GM18909 (cell line): ENCODE measurements around the gene CFAP97D2.
"Not testable (repeated sequence)": the region's sequence is repeated elsewhere in the genome, so short reads cannot be mapped to it uniquely, and the experiment has no call there.

Experiments
- ATAC-seq: cut with Tn5 transposase; IDR thresholded peaks from one replicate; pipeline ENCODE4 v1.9.1; 2021; ENCODE audit warnings: mild to moderate bottlenecking; ENCODE audit not compliant: unreplicated experiment, poor library complexity

The CFAP97D2 gene

DNA sequence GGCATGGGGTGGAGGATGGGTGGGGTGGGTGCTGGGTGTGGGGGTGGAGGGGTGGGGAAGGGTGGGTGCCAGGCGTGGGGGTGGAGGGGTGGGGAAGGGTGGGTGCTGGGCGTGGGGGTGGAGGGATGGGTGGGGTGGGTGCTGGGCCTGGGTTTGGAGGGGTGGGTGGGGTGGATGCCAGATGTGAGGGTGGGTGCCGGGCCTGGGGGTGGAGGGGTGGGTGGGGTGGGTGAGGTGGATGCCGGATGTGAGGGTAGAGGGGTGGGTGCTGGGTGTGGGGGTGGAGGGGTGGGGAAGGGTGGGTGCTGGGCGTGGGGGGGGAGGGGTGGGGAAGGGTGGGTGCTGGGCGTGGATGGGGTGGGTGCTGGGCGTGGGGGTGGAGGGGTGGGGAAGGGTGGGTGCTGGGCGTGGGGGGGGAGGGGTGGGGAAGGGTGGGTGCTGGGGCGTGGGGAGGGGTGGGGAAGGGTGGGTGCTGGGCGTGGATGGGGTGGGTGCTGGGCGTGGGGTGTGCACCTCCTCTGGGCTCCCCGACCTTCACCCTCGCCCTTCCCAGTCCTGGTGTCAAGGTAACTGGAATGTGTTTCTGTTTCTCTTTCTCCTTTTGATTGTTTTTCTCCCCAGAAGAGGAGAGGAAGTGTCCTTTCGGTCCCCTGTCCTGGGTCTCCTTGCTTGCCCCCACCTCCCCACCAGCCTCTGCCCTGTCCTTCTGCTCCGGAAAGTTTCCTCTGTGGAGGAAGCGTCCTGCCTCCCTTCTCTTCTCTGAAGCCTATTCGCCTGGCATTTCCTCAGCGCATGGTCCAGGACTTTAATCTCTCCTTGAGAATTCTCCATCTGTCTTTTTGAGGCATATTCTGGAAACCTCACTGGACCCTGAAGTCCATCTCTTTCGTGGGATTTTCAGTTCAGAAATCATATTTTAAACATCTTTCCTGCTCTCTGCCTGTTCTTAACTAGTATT, 22.9 kb upstream of the CFAP97D2 start:
- ATAC-seq = no peak

DNA sequence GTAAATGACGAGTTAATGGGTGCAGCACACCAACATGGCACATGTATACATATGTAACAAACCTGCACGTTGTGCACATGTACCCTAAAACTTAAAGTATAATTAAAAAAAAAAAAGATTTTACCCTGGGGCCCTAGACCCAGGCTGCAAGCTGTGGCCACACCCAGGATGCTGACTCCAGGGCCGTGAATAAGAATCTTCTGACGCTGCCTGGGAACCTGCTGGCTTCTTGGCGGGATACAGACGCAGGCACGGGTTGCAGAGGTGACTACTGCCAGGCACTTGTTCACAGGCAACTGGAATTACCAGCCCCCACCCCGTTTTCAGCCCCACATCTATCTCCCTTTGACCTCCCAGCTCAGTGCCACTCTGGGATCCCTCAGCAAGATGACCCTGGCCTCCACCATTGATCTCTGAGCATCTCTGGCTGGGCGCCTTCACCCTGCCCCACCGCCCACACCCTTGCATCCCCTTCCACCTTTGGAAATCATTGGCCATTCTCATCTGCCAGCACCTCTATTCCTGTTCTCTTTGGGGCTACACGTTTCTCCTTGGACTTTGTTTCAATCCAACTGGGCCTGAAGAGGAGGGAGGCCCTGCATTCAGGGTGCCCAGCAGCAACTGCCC, 21.1 kb upstream of the CFAP97D2 start:
- ATAC-seq = no peak

DNA sequence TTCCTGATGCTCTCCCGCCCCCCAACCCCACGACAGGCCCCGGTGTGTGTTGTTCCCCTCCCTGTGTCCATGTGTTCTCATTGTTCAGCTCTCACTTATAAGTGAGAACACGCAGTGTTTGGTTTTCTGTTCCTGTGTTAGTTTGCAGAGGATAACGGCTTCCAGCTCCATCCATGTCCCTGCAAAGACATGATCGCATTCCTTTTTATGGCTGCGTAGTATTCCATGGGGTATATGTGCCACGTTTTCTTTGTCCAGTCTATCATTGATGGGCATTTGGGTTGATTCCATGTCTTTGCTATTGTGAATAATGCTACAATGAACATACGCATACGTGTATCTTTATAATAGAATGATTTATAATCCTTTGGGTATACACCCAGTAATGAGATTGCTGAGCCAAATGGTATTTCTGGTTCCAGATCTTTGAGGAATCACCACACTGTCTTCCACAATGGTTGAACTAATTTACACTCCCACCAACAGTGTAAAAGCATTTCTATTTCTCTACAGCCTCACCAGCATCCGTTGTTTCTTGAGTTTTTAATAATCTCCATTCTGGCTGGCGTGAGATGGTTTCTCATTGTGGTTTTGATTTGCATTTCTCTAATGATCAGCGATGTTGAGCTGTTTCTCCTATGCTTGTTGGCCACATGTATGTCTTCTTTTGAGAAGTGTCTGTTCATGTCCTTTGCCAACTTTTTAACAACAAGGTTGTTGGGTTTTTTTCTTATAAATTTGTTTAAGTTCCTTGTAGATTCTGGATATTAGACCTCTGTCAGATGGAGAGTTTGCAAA, 20.0 kb upstream of the CFAP97D2 start:
- not testable (repeated sequence) for ATAC-seq

DNA sequence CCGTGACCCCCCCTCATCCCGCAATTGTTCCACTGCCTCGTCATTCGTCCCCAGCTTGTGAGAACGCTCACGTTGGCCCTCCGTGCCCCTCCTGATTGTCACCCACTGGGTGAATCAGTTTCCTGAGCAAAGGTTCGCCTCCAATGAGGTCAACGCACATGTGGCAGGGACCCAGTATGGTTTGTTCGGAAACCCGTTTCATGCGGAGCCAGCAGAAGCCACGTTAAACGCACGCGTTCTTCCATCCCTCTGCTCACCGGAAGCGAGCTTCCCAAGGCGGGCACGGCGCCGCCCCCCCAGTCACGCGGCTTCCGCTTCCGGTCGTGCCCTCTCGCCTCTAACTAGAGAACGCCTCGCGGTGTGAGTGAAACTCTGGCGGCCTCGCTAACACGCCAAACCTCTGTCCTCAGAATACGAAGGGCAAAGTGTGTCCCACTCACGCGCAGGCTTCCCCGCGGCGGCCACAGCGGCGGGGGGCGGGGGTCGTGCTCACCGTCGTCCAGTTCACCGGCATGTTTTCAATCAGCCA, 18.0 kb upstream of the CFAP97D2 start:
- no peak for ATAC-seq

DNA sequence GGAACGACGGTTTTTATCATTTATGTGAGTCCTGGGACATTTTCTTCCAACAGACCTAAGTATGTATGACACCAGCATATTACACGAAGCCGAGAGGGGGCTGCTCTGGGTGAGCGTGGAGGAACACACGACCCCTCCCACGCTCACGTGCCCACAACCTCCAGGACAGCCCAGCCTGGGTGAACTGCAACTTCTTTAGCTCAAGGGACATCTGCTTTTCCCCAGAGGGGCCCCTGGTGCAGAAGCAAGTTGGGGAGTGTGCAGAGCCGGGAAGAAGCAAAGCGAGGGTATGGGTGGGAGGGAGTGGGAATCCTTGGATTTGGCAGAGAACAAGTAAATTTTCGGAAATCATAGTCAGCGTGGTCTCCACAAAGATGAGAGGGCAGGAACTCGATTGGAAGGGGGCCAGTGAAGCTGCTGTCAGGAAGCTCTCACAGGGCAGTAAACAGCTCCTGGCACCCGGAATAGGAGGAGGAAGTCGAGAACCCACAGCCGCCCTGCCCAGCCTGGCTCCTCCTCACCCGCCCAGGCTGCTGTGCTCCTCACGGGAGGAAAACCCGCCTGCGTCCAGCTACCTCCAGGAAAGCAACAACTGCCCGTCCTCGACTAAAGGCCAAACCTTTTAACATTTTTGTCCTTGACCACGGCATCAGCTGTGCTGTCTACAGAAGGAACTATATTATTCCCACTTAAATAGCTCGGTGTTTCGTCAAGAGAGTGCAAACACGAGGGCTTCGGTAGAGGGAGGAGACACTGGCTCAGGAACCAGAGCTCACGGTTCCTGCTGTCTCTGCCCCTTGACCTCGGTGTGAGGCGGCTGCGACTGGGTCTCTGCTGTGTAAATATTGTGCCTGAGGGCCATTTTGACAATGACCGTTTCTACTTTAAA, 17.2 kb upstream of the CFAP97D2 start:
- ATAC-seq = no peak

DNA sequence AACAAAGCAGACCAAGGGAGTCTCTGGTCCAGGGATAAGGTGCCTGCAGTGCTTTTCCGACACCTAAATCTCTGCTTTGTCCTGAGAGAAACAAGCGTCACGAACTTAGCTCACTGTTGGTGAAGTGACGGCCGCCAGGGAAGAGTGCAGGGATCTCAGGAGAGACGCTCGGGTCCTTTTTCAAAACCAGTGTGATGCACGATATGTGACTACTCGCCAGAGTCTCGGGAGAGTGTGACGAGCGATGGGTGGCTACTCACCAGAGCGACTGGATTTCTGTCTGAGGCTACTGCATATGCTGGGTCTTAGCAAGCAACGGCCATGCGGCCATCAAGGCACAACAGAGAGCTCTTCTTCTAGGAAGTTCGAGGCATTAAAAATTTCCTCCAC, 16.5 kb upstream of the CFAP97D2 start:
- ATAC-seq = no peak

DNA sequence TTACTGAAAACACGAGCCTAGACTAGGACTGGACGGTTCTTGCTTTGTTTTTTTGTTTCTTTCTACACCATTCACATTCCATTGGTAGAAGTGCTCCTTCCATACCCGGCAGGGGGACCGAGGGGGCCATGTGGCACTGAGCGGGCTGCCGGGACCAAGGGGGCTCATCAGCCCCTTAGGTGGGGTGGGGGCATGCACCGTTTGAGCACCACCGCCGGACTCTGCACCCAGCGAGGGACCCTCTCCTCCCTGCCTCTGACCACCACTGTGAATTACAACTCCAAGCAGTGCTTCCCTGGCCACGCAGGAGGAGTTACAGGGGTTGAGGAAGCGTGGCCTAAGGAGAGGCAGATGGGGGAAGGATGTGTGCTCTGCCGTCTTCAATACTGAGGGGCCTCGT, 15.0 kb upstream of the CFAP97D2 start:
- ATAC-seq = no peak

DNA sequence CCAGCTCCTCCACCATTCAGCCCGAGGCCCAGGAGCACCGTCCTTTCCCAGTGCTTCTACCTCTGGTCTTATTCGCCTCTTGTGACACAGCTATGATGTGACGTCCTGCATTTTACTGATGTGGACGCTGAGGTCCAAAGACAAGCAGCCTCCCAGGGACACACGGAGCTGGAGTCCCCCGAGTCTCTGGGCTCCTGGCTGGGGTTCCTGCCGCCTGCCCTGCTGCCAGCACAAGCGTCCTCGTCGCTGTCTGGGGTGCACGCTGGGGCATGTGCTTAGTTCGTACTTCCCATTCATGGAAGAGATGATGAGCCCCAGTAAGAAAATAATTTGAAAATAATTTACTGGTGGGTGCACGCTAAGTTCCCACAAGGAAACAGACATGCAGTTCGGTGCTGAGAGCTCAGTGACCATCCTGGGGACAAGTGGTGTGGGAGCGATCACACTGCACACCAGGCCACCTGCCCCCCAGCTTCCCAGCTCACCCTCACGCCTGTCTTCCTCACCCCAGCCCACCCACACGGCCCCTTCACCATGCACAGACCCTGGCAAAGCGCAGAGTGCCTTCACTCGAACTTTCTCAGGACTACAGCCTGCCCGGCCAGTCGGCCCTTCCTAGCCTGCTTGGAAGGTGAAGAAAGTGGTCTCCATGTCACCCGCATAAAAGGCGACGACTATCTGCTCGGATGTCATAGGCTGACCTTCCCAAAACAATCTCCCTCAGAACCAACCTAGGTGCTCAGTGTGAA, 14.2 kb upstream of the CFAP97D2 start:
- ATAC-seq = no peak

DNA sequence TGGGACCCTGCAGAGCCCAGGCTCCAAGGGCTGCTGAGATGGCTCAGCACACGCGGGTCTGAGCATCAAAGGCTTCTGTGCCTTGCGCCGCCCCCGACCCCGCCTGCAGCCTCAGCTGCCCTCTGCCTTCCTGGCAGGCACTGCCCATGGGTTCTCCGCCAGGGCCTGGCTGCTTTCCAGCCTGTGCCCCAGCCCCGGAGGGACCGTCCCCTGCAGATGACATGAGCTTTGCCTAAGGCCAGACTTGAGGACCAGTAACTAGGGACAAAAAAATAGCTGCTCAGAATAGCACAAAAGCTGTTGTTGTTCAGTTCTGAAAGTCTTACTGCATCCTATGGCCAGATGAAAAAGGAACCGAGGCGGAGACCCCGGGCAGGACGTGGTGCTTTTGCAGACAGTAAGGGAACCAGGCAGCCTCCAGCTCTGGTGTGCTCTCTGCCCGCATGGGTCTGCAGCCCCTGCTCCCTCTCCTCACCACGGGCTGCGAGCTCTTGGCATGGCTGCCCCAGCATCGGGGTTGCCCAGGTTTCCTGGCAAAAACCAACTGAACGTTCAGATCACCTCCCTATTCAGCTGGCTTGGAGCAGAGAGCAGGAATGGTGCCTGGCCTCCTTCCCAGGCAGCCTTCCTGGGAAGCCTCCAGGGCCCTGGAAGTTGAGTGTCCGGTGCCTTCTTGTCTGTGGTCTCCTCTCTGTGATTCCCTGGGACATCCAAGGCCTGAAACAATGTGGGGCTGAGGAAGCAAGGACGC, 12.5 kb upstream of the CFAP97D2 start:
- ATAC-seq = no peak

DNA sequence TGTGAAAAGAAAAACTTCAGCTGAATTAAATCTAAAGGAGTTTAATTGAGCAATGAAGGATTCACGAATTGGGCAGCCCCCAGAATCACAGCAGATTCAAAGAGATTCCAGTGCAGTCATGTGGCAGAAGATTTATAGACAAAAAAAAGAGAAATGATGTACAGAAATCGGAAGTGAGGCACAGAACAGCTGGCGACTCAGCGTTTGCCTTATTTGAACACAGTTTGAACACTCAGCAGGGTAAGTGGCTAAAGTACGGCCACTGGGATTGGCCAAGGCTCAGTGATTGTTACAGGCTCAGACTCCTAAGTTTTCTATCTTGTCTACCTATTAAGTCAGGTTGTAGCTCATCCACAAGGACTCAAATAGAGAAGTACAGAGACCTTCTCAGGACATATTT, 11.6 kb upstream of the CFAP97D2 start:
- ATAC-seq = no peak

DNA sequence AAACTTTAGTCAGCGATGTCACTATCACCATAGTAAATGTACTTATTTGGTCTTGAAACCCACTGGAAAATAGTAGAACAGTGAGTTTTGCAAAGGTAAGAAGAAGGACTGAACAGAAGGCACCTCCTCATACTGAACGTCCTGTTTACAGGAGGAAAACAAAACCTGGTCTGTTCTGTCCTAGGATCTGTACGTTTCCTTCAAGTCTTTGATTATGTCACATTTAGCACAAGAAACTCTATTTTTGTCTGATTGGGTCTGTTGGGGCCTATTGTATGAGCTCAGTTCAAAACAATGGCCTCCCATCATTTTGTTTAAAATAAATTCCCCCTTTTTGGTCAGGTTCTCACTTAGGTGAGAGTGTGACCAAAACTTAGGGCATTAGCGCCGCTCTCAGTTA, 11.2 kb upstream of the CFAP97D2 start:
- ATAC-seq = no peak

DNA sequence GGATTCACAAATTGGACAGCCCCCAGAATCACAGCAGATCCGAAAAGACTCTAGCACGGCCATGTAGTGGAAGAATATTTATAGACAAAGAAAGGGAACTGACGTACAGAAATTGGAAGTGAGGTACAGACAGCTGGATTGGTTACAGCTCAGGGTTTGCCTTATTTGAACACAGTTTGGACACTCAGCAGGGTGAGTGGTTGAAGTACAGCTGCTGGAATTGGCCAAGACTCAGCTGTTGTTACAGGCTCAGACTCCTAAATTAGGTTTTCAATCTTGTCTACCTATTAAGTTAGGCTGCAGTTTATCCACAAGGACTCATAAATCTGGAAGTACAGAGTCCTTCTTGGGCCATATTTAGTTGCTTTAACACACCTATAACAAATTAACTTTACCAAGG, 5.8 kb upstream of the CFAP97D2 start:
- no peak for ATAC-seq

DNA sequence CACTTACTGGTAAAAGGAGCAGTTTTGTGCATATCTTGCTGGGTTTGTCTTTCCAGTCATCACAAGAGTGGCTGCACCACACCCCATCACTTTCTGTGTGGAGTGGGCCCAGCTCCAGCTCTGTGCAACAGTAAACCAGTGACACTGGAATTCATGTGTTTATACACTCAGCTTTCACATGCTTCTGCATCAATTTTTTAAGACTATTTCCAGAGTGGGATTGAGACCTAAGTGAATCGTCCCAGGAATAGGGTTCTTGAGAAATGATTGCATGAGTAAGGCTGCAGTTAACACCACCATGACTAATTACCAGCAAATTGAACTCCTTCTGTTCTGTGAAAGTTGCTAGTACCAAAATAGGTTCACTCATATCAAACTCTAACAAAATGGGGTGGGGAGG, 5.3 kb upstream of the CFAP97D2 start:
- ATAC-seq = no peak

DNA sequence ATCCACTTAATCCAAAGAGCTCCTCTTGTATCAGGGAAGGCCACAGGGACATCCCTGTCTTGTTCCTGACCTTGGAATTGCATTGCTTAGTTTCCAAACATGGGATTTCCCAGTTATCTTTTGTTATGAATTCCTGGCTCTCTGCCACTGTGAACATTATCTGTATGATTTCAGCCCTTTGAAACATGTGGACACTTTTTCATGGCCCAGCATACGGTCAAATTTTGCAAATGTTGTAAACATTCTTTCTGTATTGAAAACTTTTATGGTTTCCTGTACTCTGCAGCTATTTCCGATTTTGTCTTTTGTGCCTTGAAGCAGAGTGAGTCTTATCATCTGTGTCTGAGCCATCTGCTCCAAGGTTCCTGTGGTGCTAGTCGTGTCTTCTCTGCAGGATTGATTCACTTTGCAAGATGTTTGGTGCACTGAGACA, 4.5 kb upstream of the CFAP97D2 start:
- ATAC-seq = no peak

DNA sequence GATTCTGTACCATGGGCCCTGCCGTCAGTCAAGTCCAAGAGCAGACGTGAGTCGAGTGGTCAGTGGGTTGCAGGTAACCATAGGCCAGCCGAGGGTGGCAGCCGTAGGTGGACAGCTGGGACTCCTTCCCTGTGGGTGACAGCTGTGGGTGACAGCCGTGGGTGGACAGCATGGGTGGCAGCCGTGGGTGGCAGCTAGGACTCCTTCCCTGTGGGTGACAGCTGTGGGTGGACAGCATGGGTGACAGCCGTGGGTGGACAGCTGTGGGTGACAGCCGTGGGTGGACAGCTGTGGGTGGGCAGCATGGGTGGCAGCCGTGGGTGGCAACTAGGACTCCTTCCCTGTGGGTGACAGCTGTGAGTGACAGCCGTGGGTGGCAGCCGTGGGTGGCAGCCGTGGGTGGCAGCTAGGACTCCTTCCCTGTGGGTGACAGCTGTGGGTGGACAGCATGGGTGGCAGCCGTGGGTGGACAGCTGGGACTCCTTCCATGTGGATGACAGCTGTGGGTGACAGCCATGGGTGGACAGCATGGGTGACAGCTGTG, 2.6 kb upstream of the CFAP97D2 start:
- ATAC-seq = not testable (repeated sequence)

DNA sequence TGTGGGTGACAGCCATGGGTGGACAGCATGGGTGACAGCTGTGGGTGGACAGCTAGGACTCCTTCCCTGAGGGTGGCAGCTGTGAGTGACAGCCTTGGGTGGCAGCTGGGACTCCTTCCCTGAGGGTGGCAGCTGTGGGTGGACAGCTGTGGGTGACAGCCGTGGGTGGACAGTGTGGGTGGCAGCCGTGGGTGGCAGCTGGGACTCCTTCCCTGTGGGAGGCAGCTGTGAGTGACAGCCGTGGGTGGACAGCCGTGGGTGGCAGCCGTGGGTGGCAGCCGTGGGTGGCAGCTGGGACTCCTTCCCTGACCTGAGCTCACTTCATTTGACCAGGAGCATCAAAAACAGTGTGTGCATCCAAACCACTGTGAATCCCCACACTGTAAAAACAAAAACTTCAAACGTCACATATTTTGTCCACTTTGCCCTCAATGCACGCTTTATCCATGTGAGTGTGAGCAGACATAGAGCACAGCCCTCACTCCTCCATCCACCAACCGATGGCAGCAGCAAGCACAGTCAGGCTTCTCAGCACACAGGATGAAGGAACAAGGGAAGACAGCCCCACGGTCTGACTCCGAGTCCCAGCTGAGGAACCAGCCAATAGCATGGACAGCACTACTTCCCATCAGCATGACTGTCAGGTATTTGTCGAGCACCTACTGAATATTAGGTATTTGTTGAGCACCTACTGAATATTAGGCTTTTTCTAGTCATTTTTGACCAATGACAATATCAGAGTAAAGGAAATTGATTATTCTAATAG, 1.6 kb upstream of the CFAP97D2 start:
- no peak for ATAC-seq

DNA sequence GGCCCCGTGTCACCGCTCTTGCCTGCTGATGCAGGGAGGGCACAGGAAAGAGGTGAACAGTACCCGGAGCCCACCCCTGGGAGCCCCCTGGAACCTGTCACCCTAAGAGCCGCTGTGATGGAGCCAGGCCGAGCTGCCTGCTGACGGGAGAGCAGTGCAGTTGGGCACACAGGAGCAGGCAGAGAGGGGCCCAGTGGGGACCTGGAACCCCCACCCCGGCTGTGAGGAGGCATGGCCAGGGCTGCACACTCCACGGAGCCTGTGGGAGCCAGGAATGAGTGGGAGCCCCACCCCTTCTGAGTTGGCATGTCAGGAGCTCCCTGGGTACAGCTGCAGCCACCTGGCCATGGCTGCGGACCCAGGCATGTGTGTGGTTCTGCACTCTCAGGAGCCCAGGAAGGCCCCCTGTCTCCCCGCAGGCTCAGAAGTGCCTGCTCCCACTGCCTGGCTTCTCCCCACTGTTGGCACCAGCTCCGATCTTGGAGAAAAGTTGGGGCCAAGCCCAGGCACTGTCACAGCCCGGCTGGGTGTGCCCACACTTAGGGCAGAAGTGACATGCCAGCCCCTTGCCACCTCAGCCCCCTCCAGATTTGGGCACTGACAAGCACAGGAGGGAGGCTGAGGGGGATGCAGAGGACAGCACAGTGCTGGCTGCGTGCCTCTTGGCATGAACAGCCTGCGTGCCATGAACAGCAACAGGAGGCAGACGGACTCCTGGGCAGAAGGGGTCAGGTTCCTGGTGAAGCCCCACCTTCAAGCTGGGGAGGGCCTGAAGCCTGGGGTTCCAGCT, 6.3 kb downstream of the CFAP97D2 start:
- no peak for ATAC-seq
